Activated naive CD8-positive, alpha-beta T cell treated with anti-CD3 and anti-CD28 coated beads for 36 hours (primary cell): ENCODE results near the gene ST6GALNAC1. TPM values are rescaled to one million over a fixed set of nuclear protein-coding genes. Genes with fewer than 3 reads are reported as not detected.

Experiments used
- DNase-seq: peaks from one replicate; pipeline ENCODE4 v3.0.0; 2021
- H3K27ac Mint-ChIP-seq: one replicate; pipeline ENCODE4 v1.8.0; 2022; ENCODE audit warnings: mild to moderate bottlenecking, moderate library complexity, mixed read lengths
- H3K27me3 Mint-ChIP-seq: one replicate; pipeline ENCODE4 v1.8.0; 2022; ENCODE audit warnings: mild to moderate bottlenecking, mixed read lengths
- H3K36me3 Mint-ChIP-seq: one replicate; pipeline ENCODE4 v1.8.0; 2021; ENCODE audit warnings: mild to moderate bottlenecking, mixed read lengths
- H3K4me1 Mint-ChIP-seq: one replicate; pipeline ENCODE4 v1.8.0; 2021; ENCODE audit warnings: mixed read lengths
- H3K4me3 Mint-ChIP-seq: one replicate; pipeline ENCODE4 v1.8.0; 2022; ENCODE audit warnings: mild to moderate bottlenecking, moderate library complexity, mixed read lengths
- H3K9me3 Mint-ChIP-seq: one replicate; pipeline ENCODE4 v1.8.0; 2022; ENCODE audit warnings: mixed read lengths
- total RNA-seq, 2 experiments: library from RNA; stranded (reverse); gene quantifications; one replicate each; pipeline ENCODE4 v1.2.3, GENCODE V29; 2021

ST6GALNAC1 gene
- total RNA-seq, 2 experiments from 2014 or later: not detected

- peaks cover 30% of the 10 kb centered on the region for H3K27me3 Mint-ChIP-seq
- no peaks in the 10 kb centered on the region for H3K4me1 Mint-ChIP-seq
- H3K27ac Mint-ChIP-seq: no peak overlapping the region
- DNase-seq: no peak
- H3K36me3 Mint-ChIP-seq: no peaks in the 10 kb centered on the region
- H3K9me3 Mint-ChIP-seq: no peaks in the 10 kb centered on the region
- H3K4me3 Mint-ChIP-seq: no peak overlapping the region
These were observed 50.2 kb downstream of the ST6GALNAC1 start for GRCh38 chr17:76593384-76593826.

DNA sequence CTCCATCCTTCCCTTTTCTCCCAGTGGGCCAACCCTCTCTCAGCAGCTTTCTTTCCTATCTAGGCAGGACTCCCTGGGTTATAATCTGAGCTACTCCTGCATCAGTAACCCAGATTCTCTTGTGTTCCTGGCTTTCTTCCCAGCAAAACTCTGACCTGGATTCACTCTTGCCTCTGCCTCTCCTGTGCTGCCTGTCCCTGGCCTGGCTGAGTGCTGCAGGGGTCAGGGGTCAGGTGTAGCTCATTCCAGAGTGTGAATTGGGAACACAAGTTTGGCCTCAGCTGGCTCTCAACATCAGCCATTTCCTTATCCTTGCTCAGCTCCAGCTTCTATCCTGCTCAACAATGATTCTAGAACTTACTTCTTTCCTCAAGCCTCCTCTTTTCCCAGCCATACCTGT lies 55.4 kb downstream of the ST6GALNAC1 start:
- H3K27ac Mint-ChIP-seq: no peak overlapping the region
- peaks cover 64% of the 10 kb centered on the region for H3K27me3 Mint-ChIP-seq
- no peak for DNase-seq
- no peaks in the 10 kb centered on the region for H3K36me3 Mint-ChIP-seq
- peaks cover 4% of the 10 kb centered on the region for H3K4me1 Mint-ChIP-seq
- H3K4me3 Mint-ChIP-seq: no peak overlapping the region
- H3K9me3 Mint-ChIP-seq: no peaks in the 10 kb centered on the region

- Mint-ChIP-seq H3K36me3 (no peaks in the 10 kb centered on the region), H3K9me3 (no peaks in the 10 kb centered on the region), H3K4me3 (no peak overlapping the region), H3K27me3 (peaks cover 71% of the 10 kb centered on the region), H3K27ac (no peak overlapping the region), H3K4me1 (peaks cover 4% of the 10 kb centered on the region)
- no peak for DNase-seq
These were observed 56.6 kb downstream of the ST6GALNAC1 start for GRCh38 chr17:76586741-76587487.

DNA sequence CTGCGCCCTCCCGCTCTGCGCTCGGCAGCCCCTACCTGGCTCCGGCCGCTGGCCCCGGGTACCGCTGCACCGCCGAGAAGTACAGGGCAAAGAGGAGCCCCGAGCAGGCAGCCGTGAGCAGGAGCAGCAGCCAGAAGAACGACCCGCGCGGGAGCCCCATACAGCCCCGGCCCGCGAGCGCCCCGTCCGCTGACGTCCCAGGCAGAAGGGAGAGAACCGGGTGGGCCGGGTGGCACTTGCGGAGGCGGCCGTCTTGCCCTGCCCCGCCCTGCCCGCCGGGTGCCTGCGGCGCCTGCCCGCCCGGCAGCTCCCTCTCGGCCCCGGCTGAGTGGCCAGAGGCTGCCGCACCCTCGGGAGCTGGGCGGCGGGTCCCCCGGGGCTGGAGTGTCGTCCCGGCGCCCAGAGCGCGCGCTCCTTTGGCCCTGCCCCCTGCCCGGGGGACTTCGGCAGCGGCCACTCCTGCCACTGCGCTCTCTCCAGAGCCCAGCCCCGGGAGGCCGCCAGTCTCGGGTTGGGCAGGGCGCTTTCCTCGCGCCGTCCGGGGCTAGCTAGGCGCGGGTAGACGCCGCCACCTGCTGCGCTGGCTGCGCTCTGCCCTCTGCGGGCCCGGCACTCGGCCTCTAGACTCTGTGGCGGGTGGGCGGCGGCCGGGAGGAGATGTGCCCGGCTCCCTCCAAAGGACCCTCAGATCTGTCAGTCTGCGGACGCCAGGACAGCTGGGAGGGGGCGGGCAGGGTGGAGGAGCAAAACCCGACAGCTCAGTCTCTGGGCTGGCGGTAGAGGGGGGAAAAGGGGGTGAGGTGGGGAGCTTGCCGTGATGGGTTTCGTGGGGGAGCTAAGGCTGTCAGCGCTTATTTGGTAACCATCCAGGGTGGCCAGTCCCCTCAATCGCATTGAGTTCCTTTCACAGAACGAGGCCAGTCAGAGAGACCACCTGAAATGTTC lies 57.6 kb downstream of the ST6GALNAC1 start, which contains the start of gene ST6GALNAC2:
Gene ST6GALNAC2 (minus strand): TSS at position 212 of the 945 bp plus-strand sequence. CDS start 52 bp downstream, at position 160.
- Mint-ChIP-seq H3K27ac (no peak within 1 kb of the TSS), H3K36me3 (no peaks in the 10 kb centered on the region), H3K27me3 (peaks cover 71% of the 10 kb centered on the region), H3K4me1 (peaks cover 4% of the 10 kb centered on the region), H3K9me3 (no peaks in the 10 kb centered on the region), H3K4me3 (peak within 1 kb of the TSS; percentile 42)
- DNase-seq: peak; percentile 46

DNA sequence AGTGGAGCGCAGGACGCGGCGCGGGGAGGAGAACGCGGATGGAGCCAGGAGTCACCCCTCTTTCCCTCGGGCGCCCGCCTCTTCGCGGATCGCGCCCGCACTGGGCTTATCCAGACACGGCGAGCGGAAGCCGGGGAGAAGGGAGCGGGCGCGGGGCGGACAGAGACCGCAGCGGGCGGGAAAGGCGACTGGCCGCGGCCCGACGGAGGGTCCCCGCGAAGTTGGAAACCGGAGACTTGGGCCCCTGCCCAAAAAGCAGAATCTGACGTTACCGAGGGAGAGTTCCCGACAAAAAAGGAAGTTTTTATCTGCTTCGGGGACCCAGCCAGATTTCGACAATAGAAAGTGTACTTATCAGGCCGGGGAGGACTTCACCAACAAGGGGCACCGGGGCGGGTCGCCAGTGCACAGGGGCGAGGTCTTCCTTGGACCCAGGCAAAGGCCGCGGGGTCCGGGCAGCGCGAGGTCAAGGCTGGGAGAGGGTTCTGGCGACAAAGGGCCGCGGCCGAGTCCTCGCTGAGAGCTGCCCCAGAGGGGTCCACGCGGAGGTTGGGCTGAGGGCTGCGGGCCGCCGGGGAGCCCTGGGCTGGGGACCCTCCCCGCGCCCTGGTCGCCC lies 58.4 kb downstream of the ST6GALNAC1 start:
- Mint-ChIP-seq H3K27me3 (peaks cover 69% of the 10 kb centered on the region), H3K4me3 (peak overlapping the region; percentile 42), H3K27ac (no peak overlapping the region), H3K4me1 (peaks cover 4% of the 10 kb centered on the region), H3K36me3 (no peaks in the 10 kb centered on the region), H3K9me3 (no peaks in the 10 kb centered on the region)
- DNase-seq: no peak

DNA sequence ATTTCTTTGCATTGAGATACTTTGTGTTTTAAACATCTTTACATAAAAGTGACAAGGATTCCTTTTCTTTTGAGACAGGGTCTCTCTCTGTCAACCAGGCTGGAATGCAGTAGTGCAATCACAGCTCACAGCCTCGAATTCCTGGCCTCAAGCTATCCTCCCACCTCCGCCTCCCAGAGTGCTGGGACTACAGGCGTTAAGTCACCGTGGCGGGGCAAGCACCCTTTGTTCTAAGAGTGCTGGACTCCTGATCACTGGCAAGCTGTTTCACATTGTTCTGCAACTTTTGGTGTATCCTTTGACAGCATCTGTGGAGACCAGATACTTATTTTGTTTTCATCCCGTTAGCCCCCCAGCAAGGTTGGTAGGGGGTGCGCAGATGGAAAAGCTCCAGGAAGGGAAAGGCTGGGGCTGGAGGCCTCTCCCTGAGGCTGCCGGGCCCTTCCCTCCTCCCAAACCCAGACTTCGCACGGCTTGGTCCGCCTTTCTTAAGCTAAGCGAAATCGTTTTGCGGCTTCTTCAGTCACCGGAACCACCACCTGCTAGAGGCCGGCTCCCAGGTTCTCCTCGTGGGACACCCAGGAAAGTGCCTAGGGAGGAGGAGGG lies 59.0 kb downstream of the ST6GALNAC1 start:
- Mint-ChIP-seq H3K27ac (no peak overlapping the region), H3K9me3 (no peaks in the 10 kb centered on the region), H3K27me3 (peaks cover 62% of the 10 kb centered on the region), H3K36me3 (no peaks in the 10 kb centered on the region), H3K4me3 (peak overlapping the region; percentile 42), H3K4me1 (peaks cover 6% of the 10 kb centered on the region)
- DNase-seq: no peak

GRCh38 chr17:76582660-76583059 lies 60.9 kb downstream of the ST6GALNAC1 start:
- H3K9me3 Mint-ChIP-seq: no peaks in the 10 kb centered on the region

DNA sequence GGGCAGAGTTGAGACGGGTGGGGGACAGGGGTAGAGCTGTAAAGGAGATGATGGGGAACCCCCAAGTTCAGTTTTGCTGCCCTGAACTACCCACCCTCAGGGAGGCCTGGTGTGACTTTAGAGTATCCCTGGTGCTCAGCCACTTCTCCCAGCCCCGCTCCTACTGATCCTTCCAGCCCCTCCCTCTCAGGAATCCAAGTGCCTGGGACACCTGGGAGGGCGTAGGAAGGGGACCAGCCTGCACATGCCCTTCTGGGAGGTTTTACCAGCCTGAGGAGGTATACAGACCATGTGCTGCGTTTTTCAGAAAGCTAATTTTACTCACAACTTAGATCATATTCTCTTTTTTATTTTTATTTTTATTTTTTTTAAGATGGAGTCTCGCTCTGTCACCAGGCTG lies 62.0 kb downstream of the ST6GALNAC1 start:
- DNase-seq: no peak
- Mint-ChIP-seq H3K4me3 (no peak overlapping the region), H3K27ac (no peak overlapping the region)

More at GRCh38 chr17:76582660-76583059, 60.9 kb downstream of the ST6GALNAC1 start:
- no peak for DNase-seq
- H3K4me1 Mint-ChIP-seq: peaks cover 11% of the 10 kb centered on the region
- peaks cover 45% of the 10 kb centered on the region for H3K27me3 Mint-ChIP-seq
- H3K27ac Mint-ChIP-seq: no peak overlapping the region
- no peak overlapping the region for H3K4me3 Mint-ChIP-seq
- H3K36me3 Mint-ChIP-seq: no peaks in the 10 kb centered on the region

DNA sequence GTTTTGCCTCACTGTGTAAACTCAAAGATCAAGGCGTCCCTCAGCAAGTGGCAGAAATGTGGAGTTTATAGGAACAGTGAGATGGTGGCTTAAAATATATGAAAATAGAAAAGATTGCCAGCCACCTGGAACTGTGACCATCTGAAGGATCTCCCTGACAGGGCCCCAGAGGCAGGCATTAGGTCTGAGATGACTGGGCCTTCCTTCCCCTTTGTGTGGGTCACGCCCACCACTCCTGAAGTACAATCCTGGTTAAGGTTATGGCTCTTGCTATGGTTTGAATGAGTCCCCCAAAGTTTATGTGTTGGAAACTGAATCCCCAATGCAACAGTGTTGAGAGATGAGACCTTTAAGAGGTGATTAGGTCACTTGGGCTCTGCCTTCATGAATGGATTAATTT lies 64.3 kb downstream of the ST6GALNAC1 start:
- Mint-ChIP-seq H3K4me3 (no peak overlapping the region), H3K27ac (no peak overlapping the region), H3K4me1 (peaks cover 8% of the 10 kb centered on the region), H3K9me3 (no peaks in the 10 kb centered on the region), H3K36me3 (no peaks in the 10 kb centered on the region), H3K27me3 (peaks cover 17% of the 10 kb centered on the region)
- DNase-seq: no peak

More for the DNA sequence above, 62.0 kb downstream of the ST6GALNAC1 start:
- Mint-ChIP-seq H3K27me3 (peaks cover 33% of the 10 kb centered on the region), H3K36me3 (no peaks in the 10 kb centered on the region), H3K4me1 (peaks cover 11% of the 10 kb centered on the region), H3K9me3 (no peaks in the 10 kb centered on the region)

GRCh38 chr17:76578376-76578775 lies 65.2 kb downstream of the ST6GALNAC1 start:
- H3K9me3 Mint-ChIP-seq: no peaks in the 10 kb centered on the region
- DNase-seq: no peak
- no peak overlapping the region for H3K27ac Mint-ChIP-seq
- no peaks in the 10 kb centered on the region for H3K36me3 Mint-ChIP-seq
- H3K27me3 Mint-ChIP-seq: peaks cover 8% of the 10 kb centered on the region
- H3K4me1 Mint-ChIP-seq: peaks cover 8% of the 10 kb centered on the region
- H3K4me3 Mint-ChIP-seq: no peak overlapping the region

- Mint-ChIP-seq H3K27me3 (peaks cover 4% of the 10 kb centered on the region), H3K4me1 (peaks cover 8% of the 10 kb centered on the region), H3K9me3 (no peaks in the 10 kb centered on the region), H3K36me3 (no peaks in the 10 kb centered on the region), H3K27ac (no peak overlapping the region), H3K4me3 (no peak overlapping the region)
- no peak for DNase-seq
These were observed 65.7 kb downstream of the ST6GALNAC1 start for GRCh38 chr17:76577876-76578275.

DNA sequence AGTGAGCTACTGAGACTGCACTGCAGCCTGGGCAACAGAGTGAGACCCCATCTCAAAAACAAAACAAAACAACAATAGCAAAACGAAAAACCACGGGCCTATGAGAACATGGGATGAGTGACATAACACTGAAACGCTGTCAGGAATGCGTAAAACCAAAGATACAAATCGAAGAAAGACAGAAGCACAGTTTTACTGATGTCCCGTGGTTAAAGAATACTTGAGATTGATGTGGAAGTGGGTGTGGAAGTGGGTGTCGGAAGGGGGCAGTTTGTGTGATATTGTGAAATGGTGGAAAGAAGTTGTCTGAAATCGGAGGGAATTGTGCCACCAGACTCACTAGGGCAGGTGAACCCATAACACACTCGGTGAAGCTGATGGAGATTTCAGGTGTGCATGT lies 67.4 kb downstream of the ST6GALNAC1 start:
- Mint-ChIP-seq H3K36me3 (no peaks in the 10 kb centered on the region), H3K27me3 (no peaks in the 10 kb centered on the region), H3K4me3 (no peak overlapping the region), H3K9me3 (no peaks in the 10 kb centered on the region), H3K4me1 (peaks cover 8% of the 10 kb centered on the region), H3K27ac (no peak overlapping the region)
- no peak for DNase-seq

DNA sequence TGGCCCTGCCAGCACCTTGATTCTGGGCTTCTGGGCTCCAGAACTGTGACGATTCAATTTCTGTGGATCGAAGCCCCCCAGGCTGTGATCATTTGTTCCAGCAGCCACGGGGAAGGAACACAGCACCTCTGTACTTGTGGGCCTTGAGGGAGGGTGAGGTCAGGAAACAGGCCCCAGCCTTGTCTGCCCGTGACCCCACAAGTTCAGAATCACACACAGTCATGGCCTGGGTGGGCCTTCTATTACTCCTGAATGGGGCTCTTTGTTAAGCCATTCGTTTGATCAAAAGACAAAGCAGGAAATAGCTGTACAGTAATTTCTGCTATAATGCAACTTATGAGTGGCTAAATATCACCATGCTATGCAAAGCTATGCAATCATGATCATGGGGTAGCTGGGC lies 68.0 kb downstream of the ST6GALNAC1 start:
- Mint-ChIP-seq H3K9me3 (no peaks in the 10 kb centered on the region), H3K4me1 (peaks cover 8% of the 10 kb centered on the region), H3K4me3 (no peak overlapping the region), H3K27ac (no peak overlapping the region), H3K36me3 (peaks cover 1% of the 10 kb centered on the region), H3K27me3 (no peaks in the 10 kb centered on the region)
- no peak for DNase-seq
